ENCODE measurements around the gene KIAA1614. TPM values are rescaled to one million over a fixed set of nuclear protein-coding genes. Genes with fewer than 3 reads are reported as not detected.

The KIAA1614 gene
- total RNA-seq, 2 donors from 2014 or later, result 9.1 to 11.0 TPM

- Histone ChIP-seq H3K27ac (no peak overlapping the region), H3K27me3 (no peaks in the 10 kb centered on the region), H3K9me3 (no peaks in the 10 kb centered on the region), H3K36me3 (peaks cover 3% of the 10 kb centered on the region), H3K4me3 (no peak overlapping the region), H3K4me1 (peaks cover 0 to 22% of the 10 kb centered on the region in 2 donors)
- no peak for TF ChIP-seq CTCF (IDR thresholded peaks at IDR 0.05)
- no peak for DNase-seq (ENCODE audit: low spot score)
Observed at GRCh38 chr1:180969434-180969833, 56.7 kb downstream of the KIAA1614 start.

- Histone ChIP-seq H3K27me3 (no peaks in the 10 kb centered on the region), H3K36me3 (peaks cover 8% of the 10 kb centered on the region), H3K27ac (no peak overlapping the region), H3K4me3 (no peak overlapping the region), H3K4me1 (peaks cover 0 to 23% of the 10 kb centered on the region in 2 donors), H3K9me3 (no peaks in the 10 kb centered on the region)
- TF ChIP-seq CTCF (IDR thresholded peaks at IDR 0.05), result no peak
- DNase-seq (ENCODE audit: low spot score), result no peak
Observed at GRCh38 chr1:180970333-180971079, 57.8 kb downstream of the KIAA1614 start.

DNA sequence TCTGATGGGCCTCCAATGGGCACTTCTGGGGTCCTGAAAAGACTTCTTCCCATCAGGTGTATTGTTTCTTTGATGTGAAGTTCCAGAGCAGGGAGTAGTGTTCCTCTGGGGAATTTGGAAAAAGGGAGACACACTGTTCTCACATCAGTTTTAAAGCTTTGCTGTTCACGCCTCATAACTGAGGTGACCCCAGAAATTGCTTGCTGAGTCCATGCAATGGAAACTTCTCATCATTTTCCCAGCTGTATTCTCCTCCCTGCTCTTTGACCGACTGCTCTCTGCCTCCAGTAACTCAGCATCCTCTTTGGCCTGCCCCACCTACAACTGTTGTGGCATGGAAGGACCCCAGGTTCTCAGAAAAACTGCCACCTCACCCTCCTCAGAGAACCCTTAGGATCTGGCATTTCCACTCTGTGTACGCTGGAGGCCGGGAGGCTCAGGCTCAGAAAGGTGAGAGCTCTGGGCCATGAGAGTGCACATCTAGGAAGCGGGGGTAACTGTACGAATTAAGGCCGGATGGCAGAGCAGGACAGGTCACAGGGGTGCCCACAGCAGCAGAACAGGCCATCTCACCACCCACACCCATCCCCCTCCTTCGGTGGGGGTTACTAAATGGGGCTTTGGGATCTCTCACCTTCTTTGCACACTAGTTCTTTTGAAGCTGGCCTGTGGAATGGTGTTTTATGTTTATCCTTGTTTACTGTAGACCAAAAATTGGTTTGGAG is 58.7 kb downstream of the KIAA1614 start:
- H3K27ac ChIP-seq, result no peak overlapping the region
- TF ChIP-seq CTCF (IDR thresholded peaks at IDR 0.05), result no peak
- peaks cover 0 to 23% of the 10 kb centered on the region in 2 donors for H3K4me1 ChIP-seq

GRCh38 chr1:180973369-180973768 is 60.7 kb downstream of the KIAA1614 start:
- no peak overlapping the region for H3K27ac ChIP-seq
- peaks cover 0 to 23% of the 10 kb centered on the region in 2 donors for H3K4me1 ChIP-seq
- H3K27me3 ChIP-seq, result no peaks in the 10 kb centered on the region
- DNase-seq (ENCODE audit: low spot score), result no peak
- H3K9me3 ChIP-seq, result no peaks in the 10 kb centered on the region
- TF ChIP-seq CTCF (IDR thresholded peaks at IDR 0.05), result no peak
- peaks cover 15% of the 10 kb centered on the region for H3K36me3 ChIP-seq
- H3K4me3 ChIP-seq, result no peak overlapping the region

More for the DNA sequence above, 58.7 kb downstream of the KIAA1614 start:
- Histone ChIP-seq H3K9me3 (no peaks in the 10 kb centered on the region), H3K36me3 (peaks cover 15% of the 10 kb centered on the region), H3K4me3 (no peak overlapping the region), H3K27me3 (no peaks in the 10 kb centered on the region)
- no peak for DNase-seq (ENCODE audit: low spot score)

- Histone ChIP-seq H3K36me3 (peaks cover 15% of the 10 kb centered on the region), H3K4me1 (peaks cover 0 to 14% of the 10 kb centered on the region in 2 donors), H3K9me3 (no peaks in the 10 kb centered on the region), H3K27me3 (no peaks in the 10 kb centered on the region), H3K4me3 (no peak overlapping the region), H3K27ac (no peak overlapping the region)
- no peak for DNase-seq (ENCODE audit: low spot score)
- no peak for TF ChIP-seq CTCF (IDR thresholded peaks at IDR 0.05)
Observed at GRCh38 chr1:180974236-180974635, 61.5 kb downstream of the KIAA1614 start.

Measured in right atrium auricular region (tissue), 2 donors.